ENCODE measurements around the gene TNN. TPM values are rescaled to one million over a fixed set of nuclear protein-coding genes. Genes with fewer than 3 reads are reported as not detected.
"Not testable (repeated sequence)": the region's sequence is repeated elsewhere in the genome, so short reads cannot be mapped to it uniquely, and the experiment has no call there.

TNN gene, protein sequence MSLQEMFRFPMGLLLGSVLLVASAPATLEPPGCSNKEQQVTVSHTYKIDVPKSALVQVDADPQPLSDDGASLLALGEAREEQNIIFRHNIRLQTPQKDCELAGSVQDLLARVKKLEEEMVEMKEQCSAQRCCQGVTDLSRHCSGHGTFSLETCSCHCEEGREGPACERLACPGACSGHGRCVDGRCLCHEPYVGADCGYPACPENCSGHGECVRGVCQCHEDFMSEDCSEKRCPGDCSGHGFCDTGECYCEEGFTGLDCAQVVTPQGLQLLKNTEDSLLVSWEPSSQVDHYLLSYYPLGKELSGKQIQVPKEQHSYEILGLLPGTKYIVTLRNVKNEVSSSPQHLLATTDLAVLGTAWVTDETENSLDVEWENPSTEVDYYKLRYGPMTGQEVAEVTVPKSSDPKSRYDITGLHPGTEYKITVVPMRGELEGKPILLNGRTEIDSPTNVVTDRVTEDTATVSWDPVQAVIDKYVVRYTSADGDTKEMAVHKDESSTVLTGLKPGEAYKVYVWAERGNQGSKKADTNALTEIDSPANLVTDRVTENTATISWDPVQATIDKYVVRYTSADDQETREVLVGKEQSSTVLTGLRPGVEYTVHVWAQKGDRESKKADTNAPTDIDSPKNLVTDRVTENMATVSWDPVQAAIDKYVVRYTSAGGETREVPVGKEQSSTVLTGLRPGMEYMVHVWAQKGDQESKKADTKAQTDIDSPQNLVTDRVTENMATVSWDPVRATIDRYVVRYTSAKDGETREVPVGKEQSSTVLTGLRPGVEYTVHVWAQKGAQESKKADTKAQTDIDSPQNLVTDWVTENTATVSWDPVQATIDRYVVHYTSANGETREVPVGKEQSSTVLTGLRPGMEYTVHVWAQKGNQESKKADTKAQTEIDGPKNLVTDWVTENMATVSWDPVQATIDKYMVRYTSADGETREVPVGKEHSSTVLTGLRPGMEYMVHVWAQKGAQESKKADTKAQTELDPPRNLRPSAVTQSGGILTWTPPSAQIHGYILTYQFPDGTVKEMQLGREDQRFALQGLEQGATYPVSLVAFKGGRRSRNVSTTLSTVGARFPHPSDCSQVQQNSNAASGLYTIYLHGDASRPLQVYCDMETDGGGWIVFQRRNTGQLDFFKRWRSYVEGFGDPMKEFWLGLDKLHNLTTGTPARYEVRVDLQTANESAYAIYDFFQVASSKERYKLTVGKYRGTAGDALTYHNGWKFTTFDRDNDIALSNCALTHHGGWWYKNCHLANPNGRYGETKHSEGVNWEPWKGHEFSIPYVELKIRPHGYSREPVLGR (N-terminal part only)
- total RNA-seq (2014; rRNA removed; shearing (Covaris generic)): not detected in 2 replicates

DNA sequence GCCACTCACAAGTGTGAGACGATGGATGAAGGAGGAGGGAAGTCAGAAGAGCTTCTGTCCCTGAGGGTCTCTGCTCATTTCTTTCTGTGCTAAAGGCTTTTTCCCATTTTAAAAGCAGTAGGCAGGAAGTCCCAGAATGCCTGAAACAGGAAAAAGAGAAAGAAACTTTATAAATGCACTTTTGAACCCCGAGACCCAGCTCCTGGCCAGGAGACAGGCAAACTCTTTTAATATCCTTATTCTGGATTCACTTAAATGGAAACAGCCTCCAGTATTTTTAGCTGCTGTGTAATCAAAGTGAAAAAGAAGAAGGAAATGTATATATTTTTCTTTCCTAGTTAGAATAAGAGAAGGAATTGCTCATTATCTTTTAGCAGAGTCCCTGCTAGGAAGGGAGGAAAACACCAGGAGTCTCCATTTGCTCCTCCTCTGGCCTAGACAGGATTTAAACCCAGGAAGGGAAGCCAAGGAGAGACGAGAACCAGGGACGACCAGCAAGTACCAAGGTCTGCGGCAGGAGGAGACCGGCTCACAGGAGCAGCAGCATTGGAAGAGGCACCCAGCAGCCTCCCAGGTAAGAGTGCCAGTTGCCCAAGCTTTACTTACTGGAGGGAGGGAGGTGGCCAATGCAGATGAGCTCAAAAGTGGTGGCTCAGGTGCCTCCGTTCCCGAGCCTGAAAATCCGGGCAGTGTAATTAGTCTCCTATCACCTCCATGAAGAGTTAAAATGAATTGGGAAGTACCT is at the start of gene TNN:
Gene TNN, plus strand, starts transcription at position 472 of the 745 bp plus-strand sequence. CDS start 9,586 bp downstream, outside the sequence.
- in situ Hi-C loops (cut with HindIII; ENCODE audit: low sequenced_read_pairs): no loop called here

DNA sequence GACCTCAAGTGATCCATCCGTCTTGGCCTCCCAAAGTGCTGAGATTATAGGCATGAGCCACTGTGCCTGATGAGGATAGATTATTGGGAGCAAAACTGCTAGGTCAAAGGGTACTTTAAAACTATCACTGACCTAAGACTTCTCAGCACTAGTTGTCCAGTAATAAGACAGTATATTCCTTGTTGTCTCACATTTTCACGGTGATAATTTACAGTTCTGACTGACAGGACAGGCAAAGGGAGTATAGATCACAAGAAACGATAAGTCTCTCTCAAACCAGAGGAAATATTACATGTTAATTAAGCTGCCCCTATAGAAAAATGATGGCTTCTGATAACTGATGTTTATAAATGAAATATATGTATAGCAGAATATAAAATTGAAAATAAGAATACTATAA is 48.1 kb upstream of the TNN start:
- no peak for DNase-seq (ENCODE audit: low spot score)
- in situ Hi-C loops (cut with HindIII; ENCODE audit: low sequenced_read_pairs): no loop called here

More for the DNA sequence above, at the start of gene TNN:
- no peak for DNase-seq (ENCODE audit: low spot score)

DNA sequence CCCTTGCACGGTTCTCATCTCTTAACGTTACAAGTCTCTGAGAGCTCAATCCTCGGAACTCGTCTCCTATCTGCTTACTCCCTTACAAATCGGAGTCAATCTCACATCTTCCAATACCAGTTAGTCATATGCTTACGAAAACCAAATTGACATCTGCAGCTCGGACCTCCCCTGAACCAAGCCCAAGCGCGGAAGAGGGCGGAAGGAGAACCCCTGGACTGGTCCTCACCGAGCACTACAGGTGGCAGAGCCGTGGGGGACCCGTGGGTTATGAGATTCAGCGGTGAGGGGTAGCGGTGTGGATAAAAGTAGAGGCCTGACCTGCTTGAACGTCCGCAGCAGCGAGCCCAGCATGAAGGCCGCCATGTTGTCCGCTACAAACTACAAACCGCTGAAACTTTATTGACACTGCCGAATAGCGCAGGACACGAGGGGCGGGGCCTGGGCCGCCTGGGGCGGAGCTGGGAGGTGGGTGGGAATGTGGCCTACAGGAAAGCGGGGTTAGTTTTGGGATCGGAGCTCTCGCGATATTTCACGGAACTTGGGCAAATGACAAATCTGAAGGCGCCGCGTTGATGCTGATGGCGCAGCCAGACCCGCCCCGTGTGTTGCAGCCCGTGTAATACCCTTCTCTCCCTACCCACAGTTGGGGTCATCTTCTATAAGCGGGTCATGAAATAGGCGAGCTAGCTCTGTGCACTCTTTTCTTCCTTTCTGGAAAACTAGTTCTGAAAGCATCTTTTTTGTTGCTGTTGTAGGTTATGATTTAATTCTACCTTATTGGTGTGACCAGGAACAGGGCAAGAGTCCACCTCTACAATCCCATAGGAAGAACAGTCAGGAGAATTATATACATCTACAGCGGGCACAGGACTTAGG is 44.4 kb upstream of the TNN start, which contains the start of gene MRPS14:
Gene MRPS14, minus strand, starts transcription at position 383 of the 879 bp plus-strand sequence. Its CDS starts 17 bp downstream, at position 366.
- in situ Hi-C loops (cut with HindIII; ENCODE audit: low sequenced_read_pairs): no loop called here
- peak; percentile 98 for DNase-seq (ENCODE audit: low spot score)

DNA sequence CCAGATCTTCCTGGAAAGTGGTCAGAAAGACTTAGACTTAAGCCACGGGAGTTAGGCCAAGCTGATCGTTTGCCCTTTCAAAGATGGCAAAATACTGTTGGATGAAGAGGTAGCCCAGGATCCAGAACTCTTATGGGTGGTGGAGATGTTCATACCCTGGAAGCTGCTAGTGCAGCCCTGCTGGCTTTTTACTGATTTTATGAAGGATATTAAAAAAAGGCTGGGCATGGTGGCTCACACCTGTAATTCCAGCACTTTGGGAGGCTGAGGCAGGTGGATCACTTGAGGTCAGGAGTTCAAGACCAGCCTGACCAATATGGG is 43.8 kb upstream of the TNN start:
- DNase-seq (ENCODE audit: low spot score); in situ Hi-C loops (cut with HindIII; ENCODE audit: low sequenced_read_pairs): not testable (repeated sequence)

DNA sequence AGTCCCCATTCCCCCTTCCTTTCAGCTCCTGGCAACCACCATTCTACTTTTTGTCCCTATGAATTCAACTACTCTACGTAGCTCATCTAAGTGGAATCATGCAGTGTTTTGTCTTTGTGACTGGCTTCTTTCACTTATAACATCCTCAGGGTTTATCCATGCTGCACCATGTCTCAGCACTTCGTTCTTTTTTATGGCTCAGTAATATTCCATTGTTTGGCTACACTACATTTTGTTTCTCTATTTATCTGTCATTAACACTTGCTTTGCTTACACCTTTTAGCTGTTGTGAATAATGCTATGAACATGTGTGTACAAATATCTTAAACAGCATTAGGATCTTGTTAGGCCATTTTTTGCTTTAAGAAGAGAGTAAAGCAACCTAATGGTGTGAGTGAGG is 42.9 kb upstream of the TNN start:
- in situ Hi-C loops (cut with HindIII; ENCODE audit: low sequenced_read_pairs): no loop called here
- no peak for DNase-seq (ENCODE audit: low spot score)

DNA sequence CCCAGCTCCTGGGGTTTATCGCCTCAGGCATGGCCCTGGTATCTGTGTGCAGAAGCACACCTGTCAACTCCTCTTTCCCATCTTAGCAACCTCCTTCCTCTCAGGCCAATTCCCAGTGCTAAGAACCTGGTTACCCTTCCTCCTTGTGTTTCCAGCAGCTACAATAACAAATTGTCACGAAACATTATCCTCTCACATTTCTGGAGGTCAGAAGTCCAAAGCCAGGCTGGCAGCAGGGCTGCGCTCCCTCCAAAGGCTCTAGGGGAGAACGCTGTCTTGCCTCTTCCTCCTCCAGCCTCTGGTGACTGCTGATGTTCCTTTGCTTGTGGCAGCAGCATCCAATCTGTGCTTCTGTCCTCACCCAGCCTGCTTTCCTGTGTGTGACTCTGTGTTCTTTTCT is 33.7 kb upstream of the TNN start:
- DNase-seq (ENCODE audit: low spot score): no peak
- in situ Hi-C loops (cut with HindIII; ENCODE audit: low sequenced_read_pairs): no loop called here

DNA sequence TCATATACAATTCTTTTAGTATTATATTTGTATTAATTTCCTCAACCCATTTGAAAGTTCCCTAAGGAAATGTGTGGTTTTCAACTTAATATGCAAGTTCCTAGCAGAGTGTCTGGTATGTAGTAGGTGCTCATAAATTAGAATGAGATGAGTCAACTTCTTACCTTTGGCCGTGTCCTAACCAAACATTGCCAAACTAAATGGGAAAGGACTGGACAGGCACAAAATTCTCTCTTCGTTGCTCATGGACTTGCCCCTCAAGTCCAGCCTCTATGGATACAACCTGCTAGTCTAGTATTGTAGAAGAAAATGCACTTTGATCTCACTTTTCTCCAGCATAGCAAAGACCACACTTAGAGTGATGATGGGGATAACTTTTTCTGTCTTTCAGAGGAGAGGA is 32.9 kb upstream of the TNN start:
- DNase-seq (ENCODE audit: low spot score): no peak
- in situ Hi-C loops (cut with HindIII; ENCODE audit: low sequenced_read_pairs): no loop called here

DNA sequence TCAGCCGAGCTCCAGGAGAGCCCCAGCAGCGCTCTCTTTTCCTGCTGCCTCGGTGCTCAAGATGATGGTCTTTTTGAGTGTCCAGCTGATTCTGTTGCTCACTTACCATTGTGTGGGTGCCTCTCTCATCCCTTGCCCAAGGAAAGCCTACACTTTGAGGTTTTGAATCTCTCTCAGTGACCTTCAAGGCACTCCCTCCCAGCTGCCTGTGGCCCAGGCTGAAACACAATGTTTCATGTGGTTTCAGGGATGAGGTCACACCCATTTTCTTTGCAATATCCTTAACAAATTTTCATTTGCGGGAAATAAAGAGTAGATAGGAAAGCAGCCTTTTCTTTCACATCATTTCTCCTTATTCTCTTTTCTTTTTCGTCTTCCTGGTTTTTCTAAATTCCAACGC is 31.8 kb upstream of the TNN start:
- in situ Hi-C loops (cut with HindIII; ENCODE audit: low sequenced_read_pairs): no loop called here
- no peak for DNase-seq (ENCODE audit: low spot score)

DNA sequence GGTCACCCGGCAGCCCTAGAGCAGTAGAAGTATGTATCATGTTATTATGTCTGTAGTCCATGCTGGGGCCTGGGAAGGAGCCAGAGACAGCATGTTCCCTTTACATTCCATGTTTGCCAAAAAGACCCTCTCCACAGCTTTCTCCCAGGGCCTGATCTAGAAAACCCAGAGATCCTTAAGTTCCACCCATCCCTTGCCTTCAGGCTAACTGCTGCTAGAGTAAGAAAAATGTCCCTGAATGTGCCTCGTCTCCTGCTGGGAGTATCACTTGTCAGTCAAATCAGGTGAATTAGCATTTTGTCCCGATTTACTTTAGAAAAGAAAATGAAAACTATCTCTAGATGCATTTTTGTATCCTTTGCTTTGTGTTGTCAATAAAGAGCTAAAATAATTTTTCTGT is 31.2 kb upstream of the TNN start:
- DNase-seq (ENCODE audit: low spot score): no peak
- in situ Hi-C loops (cut with HindIII; ENCODE audit: low sequenced_read_pairs): no loop called here

DNA sequence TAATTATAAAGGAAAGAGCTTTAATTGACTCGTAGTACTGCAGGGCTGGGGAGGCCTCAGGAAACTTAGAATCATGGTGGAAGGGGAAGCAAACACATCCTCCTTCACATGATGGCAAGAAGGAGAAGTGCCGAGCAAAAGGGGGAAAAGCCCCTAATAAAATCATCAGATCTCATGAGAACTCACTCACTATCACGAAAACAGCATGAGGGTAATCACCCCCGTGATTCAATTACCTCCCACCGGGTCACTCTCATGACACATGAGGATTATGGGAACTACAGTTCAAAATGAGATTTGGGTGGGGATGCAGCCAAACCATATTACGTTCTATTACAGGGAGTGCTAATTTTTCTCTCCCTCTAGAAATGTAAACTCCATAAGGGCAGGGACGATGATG is 30.2 kb upstream of the TNN start:
- in situ Hi-C loops (cut with HindIII; ENCODE audit: low sequenced_read_pairs): no loop called here
- no peak for DNase-seq (ENCODE audit: low spot score)

DNA sequence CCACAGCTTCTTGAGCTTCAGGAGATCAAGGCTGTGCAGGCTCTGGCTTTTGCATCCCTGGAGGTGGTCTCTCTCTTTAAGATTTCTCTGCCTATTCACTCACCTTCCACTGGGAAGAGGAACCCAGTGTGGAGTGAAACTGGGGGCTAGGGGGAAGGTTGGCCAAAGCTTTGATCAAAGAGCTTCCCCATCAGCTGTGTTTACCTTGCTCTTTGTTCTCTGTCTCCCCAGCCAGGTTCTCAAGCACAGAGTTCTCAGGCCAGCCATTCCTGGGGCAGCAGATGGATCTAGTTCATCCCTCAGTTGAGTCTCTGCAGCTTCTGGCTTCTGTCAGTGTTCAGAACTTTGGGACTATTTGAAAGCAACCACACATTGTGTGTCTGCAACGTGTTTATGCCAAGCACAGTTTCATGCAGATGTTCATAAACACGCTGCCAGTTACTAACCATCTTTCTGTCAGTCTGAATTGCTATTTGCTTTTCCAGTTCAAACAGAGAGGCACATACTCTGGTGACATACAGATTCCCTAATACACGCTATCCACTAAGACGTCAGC is 27.2 kb upstream of the TNN start:
- in situ Hi-C loops (cut with HindIII; ENCODE audit: low sequenced_read_pairs): no loop called here
- no peak for DNase-seq (ENCODE audit: low spot score)

DNA sequence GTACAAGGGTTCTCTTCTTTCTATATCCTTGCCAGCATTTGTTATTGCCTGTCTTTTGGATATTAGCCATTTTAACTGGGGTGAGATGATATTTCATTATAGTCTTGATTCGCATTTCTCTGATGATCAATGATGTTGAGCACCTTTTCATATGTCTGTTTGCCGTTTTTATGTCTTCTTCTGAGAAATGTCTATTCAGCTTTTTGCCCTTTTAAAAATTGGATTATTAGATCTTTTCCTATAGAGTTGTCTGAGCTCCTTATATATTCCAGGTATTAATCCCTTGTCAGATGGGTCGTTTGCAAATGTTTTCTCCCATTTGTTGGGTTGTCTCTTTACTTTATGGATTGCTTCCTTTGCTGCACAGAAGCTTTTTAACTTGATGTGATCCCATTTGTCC is 25.0 kb upstream of the TNN start:
- in situ Hi-C loops (cut with HindIII; ENCODE audit: low sequenced_read_pairs): no loop called here
- no peak for DNase-seq (ENCODE audit: low spot score)

DNA sequence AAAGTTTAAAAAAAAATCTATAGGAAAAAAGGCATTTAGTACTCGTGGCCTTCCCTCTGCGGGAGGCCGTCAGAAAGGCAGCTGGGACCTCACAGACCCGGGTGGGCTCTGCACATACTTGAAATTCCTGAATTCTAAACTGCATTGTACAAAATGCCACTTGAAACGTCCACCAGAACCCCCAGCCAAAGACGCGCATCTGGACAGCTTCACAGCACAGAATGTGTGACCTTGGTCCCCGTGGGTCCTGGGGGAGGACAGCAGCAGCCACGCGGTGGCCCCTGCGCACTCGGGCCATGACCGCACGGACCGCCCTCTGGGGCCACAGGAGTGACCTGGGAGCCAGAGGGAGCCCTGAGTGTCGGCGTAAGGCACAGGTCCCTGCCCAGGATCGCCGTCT is 23.8 kb upstream of the TNN start:
- in situ Hi-C loops (cut with HindIII; ENCODE audit: low sequenced_read_pairs): no loop called here
- no peak for DNase-seq (ENCODE audit: low spot score)

DNA sequence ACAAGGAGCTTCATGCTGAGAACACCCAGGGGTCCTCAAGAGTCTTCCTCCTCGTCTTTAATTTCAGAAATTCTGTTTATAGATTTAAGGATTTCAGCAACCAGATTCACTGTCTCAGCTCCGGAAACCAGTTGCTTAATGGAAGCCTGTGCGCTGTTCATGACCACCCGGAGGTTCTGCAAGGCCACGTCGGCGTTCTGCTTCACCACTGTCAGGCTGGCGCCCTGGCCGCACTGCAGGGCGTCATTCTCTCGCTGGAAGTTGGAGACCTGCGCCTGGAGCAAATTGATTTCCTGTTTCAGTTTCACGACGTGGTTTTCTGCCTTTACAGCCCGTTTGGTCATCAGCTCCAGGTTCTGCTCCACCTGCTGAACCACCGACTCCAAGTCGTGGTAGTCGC is 23.0 kb upstream of the TNN start:
- in situ Hi-C loops (cut with HindIII; ENCODE audit: low sequenced_read_pairs); DNase-seq (ENCODE audit: low spot score): not testable (repeated sequence)

DNA sequence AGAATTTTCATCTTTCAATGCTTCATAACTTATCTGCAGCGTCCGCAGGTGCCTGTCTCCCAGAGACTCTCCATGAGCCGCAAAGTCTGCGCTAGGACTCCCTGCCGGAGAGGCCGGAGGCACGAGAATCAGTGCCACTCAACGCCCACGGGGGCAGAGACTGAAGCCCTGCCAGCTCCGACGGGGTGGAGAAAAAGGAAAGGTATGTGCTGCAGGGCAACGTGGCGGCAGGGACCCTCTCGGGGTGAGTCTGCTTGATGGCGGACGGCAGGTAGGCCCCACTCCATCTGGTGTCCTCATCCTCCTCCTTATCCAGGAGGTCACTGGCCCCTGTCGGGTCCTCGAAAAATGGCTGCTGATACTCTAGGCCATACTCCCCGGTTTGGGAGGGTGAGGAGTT is 22.5 kb upstream of the TNN start:
- DNase-seq (ENCODE audit: low spot score): no peak
- in situ Hi-C loops (cut with HindIII; ENCODE audit: low sequenced_read_pairs): no loop called here

DNA sequence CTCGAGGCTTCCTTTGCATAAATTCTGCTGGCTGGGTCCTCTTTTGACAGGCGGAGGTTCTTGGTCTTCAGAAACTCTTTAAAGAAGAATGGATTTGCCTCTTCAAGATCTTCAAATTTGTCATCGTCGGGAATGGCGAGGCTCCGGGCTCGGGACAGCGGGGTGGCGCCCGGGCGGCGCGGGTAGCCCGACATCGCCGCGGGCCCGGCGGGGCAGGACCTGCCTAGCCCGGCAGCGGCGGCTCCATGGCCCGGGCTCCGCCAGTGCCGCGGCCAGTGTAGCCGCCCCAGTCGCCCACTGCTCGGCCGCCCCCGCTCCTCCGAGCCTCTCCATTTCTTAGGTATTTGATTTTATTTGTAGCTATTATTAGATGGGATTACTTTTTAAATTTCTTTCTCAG is 22.1 kb upstream of the TNN start:
- DNase-seq (ENCODE audit: low spot score): no peak
- in situ Hi-C loops (cut with HindIII; ENCODE audit: low sequenced_read_pairs): no loop called here

DNA sequence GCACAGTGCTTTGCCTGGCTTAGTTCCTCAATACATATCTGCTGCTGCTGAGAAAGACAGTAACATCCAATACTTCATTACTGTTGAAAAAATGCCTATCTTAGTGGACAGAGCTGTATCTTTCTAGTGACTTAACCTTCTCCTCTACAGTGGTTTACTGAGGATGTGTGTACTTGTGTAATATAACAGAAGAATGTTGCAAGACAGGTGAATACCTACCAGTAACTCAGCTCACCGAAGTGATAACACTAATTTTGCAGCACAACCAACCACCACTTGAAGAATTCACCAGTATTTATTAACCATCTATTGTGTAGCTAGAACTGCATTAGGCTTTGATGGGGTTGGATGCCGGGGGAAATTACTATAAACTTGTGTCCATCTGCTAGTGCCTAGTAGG is 16.6 kb upstream of the TNN start:
- no peak for DNase-seq (ENCODE audit: low spot score)
- in situ Hi-C loops (cut with HindIII; ENCODE audit: low sequenced_read_pairs): no loop called here

DNA sequence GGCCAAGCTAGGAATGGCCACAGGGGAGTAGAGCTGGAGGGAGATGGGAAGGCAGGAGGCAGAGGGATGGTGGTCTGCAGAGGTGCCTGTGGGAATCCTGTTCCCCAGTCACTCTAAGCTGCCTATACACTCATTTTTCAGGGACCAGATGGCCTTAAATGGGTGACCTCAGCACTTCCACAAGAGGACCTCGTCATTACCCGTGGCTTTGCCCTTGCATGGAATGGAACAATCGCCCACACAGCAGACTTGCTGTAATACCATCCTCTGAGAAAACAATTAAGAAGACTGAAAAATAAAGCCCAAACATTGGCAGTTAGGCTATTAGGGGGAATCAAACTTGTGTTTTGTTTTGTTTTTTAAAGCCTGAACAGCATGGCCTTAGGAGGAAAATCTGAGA is 12.9 kb upstream of the TNN start:
- in situ Hi-C loops (cut with HindIII; ENCODE audit: low sequenced_read_pairs): no loop called here
- DNase-seq (ENCODE audit: low spot score): no peak
